ENCODE data around the gene SMIM10L2A.
"Not testable (repeated sequence)": the region's sequence is repeated elsewhere in the genome, so short reads cannot be mapped to it uniquely, and the experiment has no call there.

The SMIM10L2A gene

GRCh38 chrX:135420831-135421230 is 913 bp upstream of the SMIM10L2A start:
- no peak for DNase-seq (ENCODE audit: low read depth)
- H3K4me3 ChIP-seq (ENCODE audit: control insufficient read depth, low read depth, low read length), result no peak overlapping the region
- TF ChIP-seq CTCF (conservative IDR thresholded peaks at IDR 0.05; ENCODE audit: control insufficient read depth, insufficient read depth, low read depth, low read length), result no peak

GRCh38 chrX:135421537-135421931 is 210 bp upstream of the SMIM10L2A start:
- H3K4me3 ChIP-seq (ENCODE audit: control insufficient read depth, low read depth, low read length), result peak overlapping the region; percentile 12
- DNase-seq (ENCODE audit: low read depth), result peak; percentile 40
- TF ChIP-seq CTCF (conservative IDR thresholded peaks at IDR 0.05; ENCODE audit: control insufficient read depth, insufficient read depth, low read depth, low read length), result no peak

GRCh38 chrX:135422810-135423168 is 1.0 kb downstream of the SMIM10L2A start:
- not testable (repeated sequence) for H3K4me3 ChIP-seq (ENCODE audit: control insufficient read depth, low read depth, low read length); DNase-seq (ENCODE audit: low read depth)

- DNase-seq (ENCODE audit: low read depth); H3K4me3 ChIP-seq (ENCODE audit: control insufficient read depth, low read depth, low read length): not testable (repeated sequence)
Measured at GRCh38 chrX:135423173-135423864, 1.6 kb downstream of the SMIM10L2A start.

GRCh38 chrX:135424469-135424868 is 2.7 kb downstream of the SMIM10L2A start:
- DNase-seq (ENCODE audit: low read depth), result no peak
- no peak for TF ChIP-seq CTCF (conservative IDR thresholded peaks at IDR 0.05; ENCODE audit: control insufficient read depth, insufficient read depth, low read depth, low read length)
- H3K4me3 ChIP-seq (ENCODE audit: control insufficient read depth, low read depth, low read length), result no peak overlapping the region

GRCh38 chrX:135425026-135425965 is 3.6 kb downstream of the SMIM10L2A start:
- DNase-seq (ENCODE audit: low read depth), result peak; percentile 3
- no peak overlapping the region for H3K4me3 ChIP-seq (ENCODE audit: control insufficient read depth, low read depth, low read length)
- no peak for TF ChIP-seq CTCF (conservative IDR thresholded peaks at IDR 0.05; ENCODE audit: control insufficient read depth, insufficient read depth, low read depth, low read length)

- DNase-seq (ENCODE audit: low read depth), result no peak
- no peak overlapping the region for H3K4me3 ChIP-seq (ENCODE audit: control insufficient read depth, low read depth, low read length)
- TF ChIP-seq CTCF (conservative IDR thresholded peaks at IDR 0.05; ENCODE audit: control insufficient read depth, insufficient read depth, low read depth, low read length), result no peak
Measured at GRCh38 chrX:135429429-135429828, 7.7 kb downstream of the SMIM10L2A start.
